GM12878 (cell line): ENCODE data around the gene COX5A. TPM values are rescaled to one million over a fixed set of nuclear protein-coding genes. Genes with fewer than 3 reads are reported as not detected.

Source experiments
- ATAC-seq: fragments of 200-7000 bp; cut with Tn5 transposase; 3 replicates; pipeline ENCODE4 v1.9.1; 2020; ENCODE audit warnings: mild to moderate bottlenecking, moderate library complexity
- BruUV-seq: library from RNA; stranded (reverse); fragments of 400-500 nt; replicated peaks from 2 replicates; lab custom pipeline; 2021; lab: Mats Ljungman, UMichigan
- CTCF ChIA-PET: fragments of 300-600 bp; sonication (Branson Sonifier 250); formaldehyde crosslinking; extraction: SDS; loops from one replicate; lab custom pipeline; 2021; ENCODE audit warnings: inconsistent platforms; lab: Yijun Ruan, JAX
- POLR2A ChIA-PET: fragments of 350-600 bp; formaldehyde crosslinking; extraction: SDS; loops from one replicate; lab custom pipeline; 2021; ENCODE audit warnings: inconsistent platforms; lab: Charles Lee
- RAD21 ChIA-PET: fragments of 300-600 bp; sonication (Branson Sonifier 250); formaldehyde crosslinking; loops from one replicate; lab custom pipeline; 2023; ENCODE audit warnings: antibody characterized with exemption; ENCODE audit not compliant: unreplicated experiment; lab: Charles Lee
- SMC1A ChIA-PET: fragments of 300-600 bp; sonication (Branson Sonifier 250); formaldehyde crosslinking; loops from one replicate; lab custom pipeline; 2023; ENCODE audit not compliant: unreplicated experiment, uncharacterized antibody; lab: Charles Lee
- DNase-seq: peaks from one replicate; pipeline ENCODE4 v3.0.0-alpha.2; 2011; ENCODE audit warnings: low read depth, low spot score
- FAIRE-seq: peaks from 3 replicates; lab custom pipeline; 2011; peaks lifted over from hg19 to GRCh38; lab: Jason Lieb, UNC
- H2AFZ ChIP-seq: 2 replicates; pipeline ENCODE4 v1.6.0; 2011; ENCODE audit warnings: low read depth, low read length, control low read depth; ENCODE audit not compliant: control insufficient read depth
- H3K27ac ChIP-seq: 2 replicates; pipeline ENCODE4 v1.5.1; 2011; ENCODE audit warnings: control low read depth; ENCODE audit not compliant: control insufficient read depth, insufficient read depth
- H3K27me3 ChIP-seq, 2 experiments: replicated peaks in 1 of 2; 2 replicates each; pipeline versions ENCODE4 v1.6.0 to v1.6.1; 2011; ENCODE audit warnings: low read length in 1 of 2; ENCODE audit not compliant: control insufficient read depth in 2 of 2, insufficient read depth in 2 of 2
- H3K36me3 ChIP-seq, 2 experiments: 2 replicates each; pipeline ENCODE4 v1.5.1; 2011; ENCODE audit warnings: low read length in 1 of 2; ENCODE audit not compliant: control insufficient read depth in 2 of 2, insufficient read depth in 2 of 2
- H3K4me1 ChIP-seq: 2 replicates; pipeline ENCODE4 v1.6.1; 2011; ENCODE audit warnings: mild to moderate bottlenecking, low read length, moderate library complexity, mixed read lengths; ENCODE audit not compliant: control insufficient read depth, insufficient read depth
- H3K4me2 ChIP-seq: 2 replicates; pipeline ENCODE4 v1.6.0; 2011; ENCODE audit warnings: control low read depth; ENCODE audit not compliant: control insufficient read depth, insufficient read depth
- H3K4me3 ChIP-seq: fragments of 200-600 bp; sonication (generic); 2 replicates; pipeline ENCODE4 v1.5.1; 2016
- H3K79me2 ChIP-seq: 2 replicates; pipeline ENCODE4 v1.6.0; 2011; ENCODE audit warnings: low read length; ENCODE audit not compliant: control insufficient read depth, insufficient read depth
- H3K9ac ChIP-seq: 2 replicates; pipeline ENCODE4 v1.8.0; 2011; ENCODE audit warnings: low read length, control low read depth, mixed read lengths; ENCODE audit not compliant: control insufficient read depth, insufficient read depth
- H3K9me3 ChIP-seq: replicated peaks from 3 replicates; pipeline ENCODE4 v1.5.1; 2011; ENCODE audit warnings: mild to moderate bottlenecking, low read length; ENCODE audit not compliant: control insufficient read depth, insufficient read depth
- H4K20me1 ChIP-seq: 2 replicates; pipeline ENCODE4 v1.6.0; 2011; ENCODE audit not compliant: control insufficient read depth, insufficient read depth
- ATF2 ChIP-seq: IDR thresholded peaks from 2 replicates; pipeline ENCODE4 v1.6.1; 2012; ENCODE audit warnings: low read length, inconsistent platforms
- ATF7 ChIP-seq: fragments of 450-650 bp; IDR thresholded peaks from 2 replicates; pipeline ENCODE4 v1.6.1; 2016; ENCODE audit warnings: low read depth, mild to moderate bottlenecking
- BCL11A ChIP-seq: IDR thresholded peaks from 2 replicates; pipeline ENCODE4 v1.6.1; 2011; ENCODE audit warnings: low read depth, low read length
- BCL3 ChIP-seq: IDR thresholded peaks from 2 replicates; pipeline ENCODE4 v1.6.1; 2011; ENCODE audit warnings: borderline replicate concordance, low read depth, mild to moderate bottlenecking, moderate library complexity, low read length; ENCODE audit not compliant: insufficient read depth, poor library complexity, severe bottlenecking
- CBFB ChIP-seq: IDR thresholded peaks from 2 replicates; pipeline ENCODE4 v1.6.1; 2016; ENCODE audit warnings: antibody characterized with exemption, low read depth
- CHD1 ChIP-seq: IDR thresholded peaks from 2 replicates; pipeline ENCODE4 v1.6.1; 2012; ENCODE audit warnings: low read depth, low read length, improper control_type of control experiment
- CHD4 ChIP-seq: fragments of 200-600 bp; sonication (generic); IDR thresholded peaks from 2 replicates; pipeline ENCODE4 v1.6.1; 2016; ENCODE audit warnings: mild to moderate bottlenecking
- HDAC2 ChIP-seq: fragments of 200-600 bp; sonication (generic); IDR thresholded peaks from 2 replicates; pipeline ENCODE4 v1.6.1; 2017
- IRF5 ChIP-seq: fragments of 450-650 bp; IDR thresholded peaks from 2 replicates; pipeline ENCODE4 v1.6.1; 2017; ENCODE audit warnings: borderline replicate concordance
- KDM1A ChIP-seq: fragments of 200-600 bp; sonication (generic); IDR thresholded peaks from 2 replicates; pipeline ENCODE4 v1.6.1; 2016; ENCODE audit warnings: borderline replicate concordance
- MTA3 ChIP-seq: IDR thresholded peaks from 2 replicates; pipeline ENCODE4 v1.6.1; 2012; ENCODE audit warnings: low read length, inconsistent platforms, borderline replicate concordance
- SMAD5 ChIP-seq: IDR thresholded peaks from 2 replicates; pipeline ENCODE4 v1.6.1; 2016; ENCODE audit warnings: antibody characterized with exemption, low read depth
- SMARCA5 ChIP-seq: fragments of 450-650 bp; IDR thresholded peaks from 2 replicates; pipeline ENCODE4 v1.6.1; 2017; ENCODE audit warnings: mild to moderate bottlenecking
- SPI1 ChIP-seq: IDR thresholded peaks from 2 replicates; pipeline ENCODE4 v1.6.1; 2011; ENCODE audit warnings: low read depth, mild to moderate bottlenecking, low read length, moderate library complexity, borderline replicate concordance; ENCODE audit not compliant: insufficient read depth
- ZSCAN29 ChIP-seq: fragments of 450-650 bp; IDR thresholded peaks from 2 replicates; pipeline ENCODE4 v1.6.1; 2017; ENCODE audit warnings: mild to moderate bottlenecking, moderate library complexity
- ZZZ3 ChIP-seq: IDR thresholded peaks from 2 replicates; pipeline ENCODE4 v1.6.1; 2011; ENCODE audit warnings: low read depth; ENCODE audit not compliant: control insufficient read depth, insufficient read length
- WGBS: methylation state at CpG from one replicate; pipeline ENCODE4 v1.1.6; 2016; ENCODE audit warnings: low lambda C conversion rate; ENCODE audit not compliant: insufficient replicate concordance, insufficient coverage; ENCODE audit errors: missing lambda C conversion rate; 5-methylcytosine and 5-hydroxymethylcytosine counted together
- in situ Hi-C: fragments of 300-500 bp; cut with MboI; formaldehyde crosslinking; loops from 9 replicates; pipeline ENCODE4 v1.14.3; 2018; ENCODE audit warnings: mixed read lengths
- intact Hi-C: fragments of 100-400 bp; cut with micrococcal nuclease; formaldehyde crosslinking; loops from one replicate; pipeline ENCODE4 v1.14.2; 2022; ENCODE audit not compliant: unreplicated experiment
- polyA plus RNA-seq, 11 experiments: library from polyadenylated mRNA; depleted of rRNA in 4 of 11; unstranded in 6 of 11; stranded (reverse) in 5 of 11; fragments of >200 nt; fragmentation: Nextera tagmentation in 4 of 11; fragmentation: Illumina TruSeq in 1 of 11; extraction: Ambion mirVana in 4 of 11; extraction: Trizol in 1 of 11; gene quantifications; 1 replicate in 1 of 11; 2 replicates in 10 of 11; pipeline versions ENCODE4 v1.2.1 to v1.2.3, GENCODE V29; 2011 to 2016; ENCODE audit warnings: inconsistent platforms in 2 of 11, missing spikeins in 2 of 11, low read depth in 1 of 11
- total RNA-seq, 4 experiments: library from RNA; depleted of rRNA in 3 of 4; stranded (reverse); fragments of >200 nt in 3 of 4; fragmentation: Illumina TruSeq in 1 of 4; extraction: Trizol in 1 of 4; gene quantifications; 2 replicates each; pipeline versions ENCODE4 v1.2.1 to v1.2.3, GENCODE V29; 2013 to 2021

COX5A gene
- total and polyA plus RNA-seq, 10 of the 15 experiments (the other 5 are each of a cell fraction or from before 2014, with no cell fraction given) = 84.5 to 1,218 (median 392) TPM

- Histone ChIP-seq H4K20me1 (no peaks in the 10 kb centered on the region), H3K9me3 (no peaks in the 10 kb centered on the region), H3K4me2 (no peak overlapping the region), H3K27me3 (peaks cover 8 to 17% of the 10 kb centered on the region in 2 experiments), H2AFZ (no peak overlapping the region), H3K79me2 (no peaks in the 10 kb centered on the region; the same call in 1 of the 2 replicates), H3K4me1 (peaks cover 30% of the 10 kb centered on the region), H3K27ac (no peak overlapping the region), H3K4me3 (no peak overlapping the region), H3K36me3 (no peaks in the 10 kb centered on the region), H3K9ac (no peak overlapping the region)
- FAIRE-seq (no peak), DNase-seq (no peak), ATAC-seq (no peak)
- BruUV-seq = no TSS peak
- RAD21 ChIA-PET = interaction anchor here (1.0 kb wide), 1 partner anchor 9 kb away, joined by 3 read pairs; no protein-coding TSS in a partner anchor
- SMC1A ChIA-PET = interaction anchor here (1.7 to 2.7 kb wide), 2 partner anchors 9 to 58 kb away, joined by 3 to 6 read pairs; no protein-coding TSS in a partner anchor
- intact Hi-C loops = loop anchor here (5.0 kb wide), 2 partner anchors 48 to 243 kb away; partner anchors contain the start of gene C15orf39
- TF ChIP-seq ZSCAN29 (no peak), SPI1 (no peak), ATF2 (no peak), ATF7 (no peak), ZZZ3 (no peak), CBFB (no peak), CHD1 (no peak), BCL11A (no peak), KDM1A (no peak), CHD4 (no peak), SMAD5 (no peak), BCL3 (no peak), SMARCA5 (no peak), HDAC2 (no peak), MTA3 (no peak), IRF5 (no peak)
- in situ Hi-C loops = no loop called here
- POLR2A ChIA-PET = no interaction called here
- CTCF ChIA-PET = interaction anchor here (0.5 to 3.7 kb wide), 4 partner anchors 9 to 58 kb away, joined by 3 to 24 read pairs (median 4); no protein-coding TSS in a partner anchor
- 11% methylated on average over 2 of the region's 8 CpGs for WGBS
Measured at GRCh38 chr15:74959586-74959939, 21.7 kb upstream of the COX5A start.
